Measurements from ENCODE around the gene TMEM163.

DNA sequence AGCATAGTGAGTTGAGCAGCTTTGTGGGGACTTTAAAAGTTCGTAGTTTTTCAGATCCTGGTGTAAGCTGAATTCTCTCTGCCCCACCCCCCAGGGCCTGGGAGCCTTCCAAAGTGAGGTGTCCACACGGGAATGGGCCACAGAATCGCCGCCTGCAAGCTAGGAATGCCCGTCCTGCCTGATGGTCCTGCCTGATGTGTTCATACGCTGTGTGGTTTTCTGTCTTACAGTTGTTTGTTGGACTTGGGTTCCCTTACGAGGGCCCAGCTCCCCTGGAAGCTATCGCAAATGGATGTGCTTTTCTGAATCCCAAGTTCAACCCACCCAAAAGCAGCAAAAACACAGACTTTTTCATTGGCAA, 306.2 kb downstream of the TMEM163 start:
- TF ChIP-seq, protein P1, sequence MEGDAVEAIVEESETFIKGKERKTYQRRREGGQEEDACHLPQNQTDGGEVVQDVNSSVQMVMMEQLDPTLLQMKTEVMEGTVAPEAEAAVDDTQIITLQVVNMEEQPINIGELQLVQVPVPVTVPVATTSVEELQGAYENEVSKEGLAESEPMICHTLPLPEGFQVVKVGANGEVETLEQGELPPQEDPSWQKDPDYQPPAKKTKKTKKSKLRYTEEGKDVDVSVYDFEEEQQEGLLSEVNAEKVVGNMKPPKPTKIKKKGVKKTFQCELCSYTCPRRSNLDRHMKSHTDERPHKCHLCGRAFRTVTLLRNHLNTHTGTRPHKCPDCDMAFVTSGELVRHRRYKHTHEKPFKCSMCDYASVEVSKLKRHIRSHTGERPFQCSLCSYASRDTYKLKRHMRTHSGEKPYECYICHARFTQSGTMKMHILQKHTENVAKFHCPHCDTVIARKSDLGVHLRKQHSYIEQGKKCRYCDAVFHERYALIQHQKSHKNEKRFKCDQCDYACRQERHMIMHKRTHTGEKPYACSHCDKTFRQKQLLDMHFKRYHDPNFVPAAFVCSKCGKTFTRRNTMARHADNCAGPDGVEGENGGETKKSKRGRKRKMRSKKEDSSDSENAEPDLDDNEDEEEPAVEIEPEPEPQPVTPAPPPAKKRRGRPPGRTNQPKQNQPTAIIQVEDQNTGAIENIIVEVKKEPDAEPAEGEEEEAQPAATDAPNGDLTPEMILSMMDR (IDR thresholded peaks at IDR 0.05; ENCODE audit: low read depth, low read length, poor library complexity, severe bottlenecking) = no peak
- no peak for TF ChIP-seq EZH2phosphoT487 (IDR thresholded peaks at IDR 0.05; ENCODE audit: borderline replicate concordance, low read length)

Data from DOHH2 (cell line).